Lower leg skin (tissue), 4 donors: ENCODE measurements around the gene ARFGAP3. TPM values are rescaled to one million over a fixed set of nuclear protein-coding genes. Genes with fewer than 3 reads are reported as not detected.

Experiments used
- DNase-seq, 2 donors: peaks; one replicate each; pipeline ENCODE4 v3.0.0-alpha.2; 2019; ENCODE audit warnings: low spot score in 2 of 2
- H3K4me3 ChIP-seq: fragments of 200-600 bp; sonication (generic); 2 replicates; pipeline ENCODE4 v1.5.1; 2017; ENCODE audit warnings: mild to moderate bottlenecking, low read depth; ENCODE audit not compliant: poor library complexity, severe bottlenecking
- POLR2A ChIP-seq, 2 donors: fragments of 450-650 bp; IDR thresholded peaks; one replicate each; pipeline ENCODE4 v1.6.1; 2016 to 2017; ENCODE audit warnings: antibody characterized with exemption in 2 of 2, mild to moderate bottlenecking in 1 of 2, moderate library complexity in 1 of 2
- WGBS, 2 donors: methylation state at CpG; one replicate each; pipeline ENCODE4 v1.1.5; 2018; 5-methylcytosine and 5-hydroxymethylcytosine counted together
- intact Hi-C: fragments of 100-400 bp; cut with DNase I; formaldehyde crosslinking; loops from one replicate; pipeline ENCODE4 v1.15.0; 2023; ENCODE audit warnings: low total_unique reads
- total RNA-seq, 4 donors: library from RNA; depleted of rRNA; stranded (reverse); fragments of >200 nt; gene quantifications; one replicate each; pipeline ENCODE4 v1.1.0, GENCODE V29; 2016
- TF ChIP-seq, protein P1 (sequence below), 3 donors: fragments of 450-650 bp; IDR thresholded peaks; one replicate each; pipeline ENCODE4 v1.5.1; 2016; ENCODE audit warnings: antibody characterized with exemption in 3 of 3, mild to moderate bottlenecking in 3 of 3, moderate library complexity in 2 of 3

Gene ARFGAP3
- total RNA-seq, 4 donors from 2014 or later: 22.9 to 47.2 (median 31.2) TPM

- 82 to 88% methylated on average over 9 to 18 of the region's 22 CpGs for WGBS, 2 donors
- no peak for DNase-seq
- intact Hi-C loops: no loop called here
- no peak for TF ChIP-seq POLR2A (IDR thresholded peaks at IDR 0.05)
- TF ChIP-seq, protein P1, sequence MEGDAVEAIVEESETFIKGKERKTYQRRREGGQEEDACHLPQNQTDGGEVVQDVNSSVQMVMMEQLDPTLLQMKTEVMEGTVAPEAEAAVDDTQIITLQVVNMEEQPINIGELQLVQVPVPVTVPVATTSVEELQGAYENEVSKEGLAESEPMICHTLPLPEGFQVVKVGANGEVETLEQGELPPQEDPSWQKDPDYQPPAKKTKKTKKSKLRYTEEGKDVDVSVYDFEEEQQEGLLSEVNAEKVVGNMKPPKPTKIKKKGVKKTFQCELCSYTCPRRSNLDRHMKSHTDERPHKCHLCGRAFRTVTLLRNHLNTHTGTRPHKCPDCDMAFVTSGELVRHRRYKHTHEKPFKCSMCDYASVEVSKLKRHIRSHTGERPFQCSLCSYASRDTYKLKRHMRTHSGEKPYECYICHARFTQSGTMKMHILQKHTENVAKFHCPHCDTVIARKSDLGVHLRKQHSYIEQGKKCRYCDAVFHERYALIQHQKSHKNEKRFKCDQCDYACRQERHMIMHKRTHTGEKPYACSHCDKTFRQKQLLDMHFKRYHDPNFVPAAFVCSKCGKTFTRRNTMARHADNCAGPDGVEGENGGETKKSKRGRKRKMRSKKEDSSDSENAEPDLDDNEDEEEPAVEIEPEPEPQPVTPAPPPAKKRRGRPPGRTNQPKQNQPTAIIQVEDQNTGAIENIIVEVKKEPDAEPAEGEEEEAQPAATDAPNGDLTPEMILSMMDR (IDR thresholded peaks at IDR 0.05): no peak
- no peak overlapping the region for H3K4me3 ChIP-seq
Measured at GRCh38 chr22:42878561-42879305, 21.7 kb upstream of the ARFGAP3 start.

- TF ChIP-seq, protein P1 (IDR thresholded peaks at IDR 0.05): no peak
- TF ChIP-seq POLR2A (IDR thresholded peaks at IDR 0.05): no peak
- no peak for DNase-seq
- WGBS, 2 donors: 75 to 77% methylated on average over 10 to 11 of the region's 12 CpGs
- no peak overlapping the region for H3K4me3 ChIP-seq
- intact Hi-C loops: no loop called here
Measured at GRCh38 chr22:42877597-42878340, 20.7 kb upstream of the ARFGAP3 start.

DNA sequence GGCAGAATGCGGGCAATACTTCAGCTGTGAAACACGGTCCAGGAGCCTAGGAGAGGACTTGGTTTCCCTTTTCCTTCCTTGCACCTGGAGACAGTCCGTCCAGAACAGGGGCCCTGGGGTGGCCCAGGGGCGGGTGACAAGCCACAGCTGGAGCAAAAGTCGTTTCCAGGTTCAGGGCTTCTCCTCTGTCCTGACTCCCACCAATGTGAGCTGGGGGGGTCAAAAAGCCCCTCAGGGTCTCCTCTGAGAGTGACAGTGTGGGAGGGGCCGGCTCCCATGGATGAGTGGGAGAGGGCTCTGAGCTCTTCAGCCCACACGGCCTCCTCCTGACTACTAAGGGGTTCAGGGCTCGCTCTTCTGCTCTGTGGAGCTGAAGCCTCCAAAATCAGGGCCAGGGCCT is 20.1 kb upstream of the ARFGAP3 start:
- TF ChIP-seq, protein P1 (IDR thresholded peaks at IDR 0.05): no peak
- no peak for TF ChIP-seq POLR2A (IDR thresholded peaks at IDR 0.05)
- WGBS, 2 donors: 85 to 89% methylated on average over 7 to 8 of the region's 8 CpGs
- DNase-seq: no peak
- intact Hi-C loops: no loop called here
- no peak overlapping the region for H3K4me3 ChIP-seq

- no peak for DNase-seq
- TF ChIP-seq POLR2A (IDR thresholded peaks at IDR 0.05): no peak
- TF ChIP-seq, protein P1 (IDR thresholded peaks at IDR 0.05): no peak
- H3K4me3 ChIP-seq: no peak overlapping the region
- intact Hi-C loops: no loop called here
- 88 to 95% methylated on average over 15 to 17 of the region's 17 CpGs for WGBS, 2 donors
Measured at GRCh38 chr22:42876041-42876440, 19.0 kb upstream of the ARFGAP3 start.

- DNase-seq: no peak
- no peak overlapping the region for H3K4me3 ChIP-seq
- 91 to 95% methylated on average over 7 of the region's 7 CpGs for WGBS, 2 donors
- TF ChIP-seq, protein P1 (IDR thresholded peaks at IDR 0.05): no peak
- no peak for TF ChIP-seq POLR2A (IDR thresholded peaks at IDR 0.05)
- intact Hi-C loops: loop anchor here (5.0 kb wide), 1 partner anchor 642 kb away; no protein-coding TSS in a partner anchor
Measured at GRCh38 chr22:42874010-42874409, 16.9 kb upstream of the ARFGAP3 start.
